Astrocyte of the spinal cord (primary cell): ENCODE measurements around the gene RGS18.

Experiments used
- DNase-seq: peaks from one replicate; pipeline ENCODE4 v3.0.0; 2011; ENCODE audit warnings: low read depth, low spot score
- H3K4me3 ChIP-seq: 2 replicates; pipeline ENCODE4 v1.5.1; 2011; ENCODE audit warnings: low read depth, mild to moderate bottlenecking, low read length, moderate library complexity
- in situ Hi-C: cut with HindIII; loops from 2 replicates; pipeline ENCODE4 v1.10.0; 2017; ENCODE audit warnings: low sequenced_read_pairs
- TF ChIP-seq, protein P1 (sequence below): IDR thresholded peaks from 2 replicates; pipeline ENCODE4 v1.5.1; 2012; ENCODE audit warnings: low read depth, mild to moderate bottlenecking, low read length, inconsistent platforms

The RGS18 gene

GRCh38 chr1:192147696-192148095 is 10.6 kb upstream of the RGS18 start:
- H3K4me3 ChIP-seq: no peak overlapping the region
- TF ChIP-seq, protein P1, sequence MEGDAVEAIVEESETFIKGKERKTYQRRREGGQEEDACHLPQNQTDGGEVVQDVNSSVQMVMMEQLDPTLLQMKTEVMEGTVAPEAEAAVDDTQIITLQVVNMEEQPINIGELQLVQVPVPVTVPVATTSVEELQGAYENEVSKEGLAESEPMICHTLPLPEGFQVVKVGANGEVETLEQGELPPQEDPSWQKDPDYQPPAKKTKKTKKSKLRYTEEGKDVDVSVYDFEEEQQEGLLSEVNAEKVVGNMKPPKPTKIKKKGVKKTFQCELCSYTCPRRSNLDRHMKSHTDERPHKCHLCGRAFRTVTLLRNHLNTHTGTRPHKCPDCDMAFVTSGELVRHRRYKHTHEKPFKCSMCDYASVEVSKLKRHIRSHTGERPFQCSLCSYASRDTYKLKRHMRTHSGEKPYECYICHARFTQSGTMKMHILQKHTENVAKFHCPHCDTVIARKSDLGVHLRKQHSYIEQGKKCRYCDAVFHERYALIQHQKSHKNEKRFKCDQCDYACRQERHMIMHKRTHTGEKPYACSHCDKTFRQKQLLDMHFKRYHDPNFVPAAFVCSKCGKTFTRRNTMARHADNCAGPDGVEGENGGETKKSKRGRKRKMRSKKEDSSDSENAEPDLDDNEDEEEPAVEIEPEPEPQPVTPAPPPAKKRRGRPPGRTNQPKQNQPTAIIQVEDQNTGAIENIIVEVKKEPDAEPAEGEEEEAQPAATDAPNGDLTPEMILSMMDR: no peak
- in situ Hi-C loops: no loop called here
- DNase-seq: no peak

GRCh38 chr1:192151176-192151575 is 7.1 kb upstream of the RGS18 start:
- H3K4me3 ChIP-seq: no peak overlapping the region
- in situ Hi-C loops: no loop called here
- TF ChIP-seq, protein P1: no peak
- DNase-seq: no peak

- in situ Hi-C loops: no loop called here
- TF ChIP-seq, protein P1: no peak
- no peak overlapping the region for H3K4me3 ChIP-seq
- peak; percentile 56 for DNase-seq
Measured at GRCh38 chr1:192153276-192153675, 5.0 kb upstream of the RGS18 start.

DNA sequence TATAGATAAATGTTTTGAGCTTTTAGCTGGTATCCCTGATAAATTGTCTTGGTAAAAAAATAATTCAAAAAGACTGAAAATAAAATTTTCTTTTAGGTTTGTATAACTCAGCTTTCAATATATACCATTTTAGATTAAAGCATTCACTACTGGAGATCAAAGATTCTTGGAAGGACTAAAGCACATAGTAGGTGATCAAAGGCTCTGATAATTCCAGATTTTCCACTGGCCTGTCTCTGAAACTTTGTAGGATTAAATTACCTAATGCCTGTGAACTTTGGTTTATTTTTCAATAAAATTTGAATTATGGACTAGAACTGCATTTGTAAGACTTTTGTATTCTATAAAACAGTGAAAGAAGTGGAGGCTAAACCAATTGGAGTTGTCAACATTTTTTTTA is 1.2 kb upstream of the RGS18 start:
- in situ Hi-C loops: no loop called here
- DNase-seq: no peak
- no peak overlapping the region for H3K4me3 ChIP-seq
- TF ChIP-seq, protein P1: no peak

DNA sequence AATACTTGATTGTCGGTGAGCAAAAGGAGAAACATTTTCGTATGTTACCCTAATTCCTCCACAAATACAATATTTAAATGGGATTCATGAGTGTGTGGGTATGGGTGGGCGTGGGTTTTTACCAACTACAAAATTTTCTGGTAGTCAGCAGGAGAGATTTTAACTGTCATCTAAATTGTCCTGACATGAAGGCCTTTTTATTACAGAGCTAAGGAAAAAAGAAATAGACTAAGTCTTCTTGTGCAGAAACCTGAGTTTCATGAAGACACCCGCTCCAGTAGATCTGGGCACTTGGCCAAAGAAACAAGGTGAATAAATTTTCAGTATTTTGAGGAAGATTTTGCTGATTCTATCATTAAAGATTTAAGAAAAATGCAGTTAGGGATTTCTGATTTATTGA is 752 bp downstream of the RGS18 start:
- no peak overlapping the region for H3K4me3 ChIP-seq
- TF ChIP-seq, protein P1: no peak
- in situ Hi-C loops: no loop called here

GRCh38 chr1:192159781-192160180 is 1.5 kb downstream of the RGS18 start:
- TF ChIP-seq, protein P1: no peak
- in situ Hi-C loops: no loop called here
- DNase-seq: no peak
- H3K4me3 ChIP-seq: no peak overlapping the region

More for the DNA sequence above, 752 bp downstream of the RGS18 start:
- DNase-seq: no peak

DNA sequence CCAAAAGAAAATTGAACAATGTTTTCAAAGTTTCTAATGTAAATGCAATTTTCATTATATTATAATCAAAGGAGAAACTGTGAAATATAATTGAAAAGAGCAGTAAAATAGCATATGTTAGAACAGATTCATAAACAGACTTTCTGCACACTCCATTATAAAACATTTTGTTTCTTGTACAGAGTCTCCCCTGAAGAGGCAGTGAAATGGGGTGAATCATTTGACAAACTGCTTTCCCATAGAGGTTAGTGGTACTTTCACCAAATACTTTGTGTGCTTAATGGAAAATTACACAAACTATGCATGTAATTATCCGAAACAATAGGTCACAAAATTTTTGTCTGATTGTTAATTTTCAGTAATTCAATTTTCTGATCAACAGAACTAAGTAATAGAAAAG is 1.9 kb downstream of the RGS18 start:
- peak; percentile 18 for DNase-seq
- in situ Hi-C loops: no loop called here
- no peak overlapping the region for H3K4me3 ChIP-seq
- TF ChIP-seq, protein P1: no peak
